AG08395 (cell line): ENCODE results near the gene KLHL42.
"Not testable (repeated sequence)": the region's sequence is repeated elsewhere in the genome, so short reads cannot be mapped to it uniquely, and the experiment has no call there.

Experiments
- DNase-seq: peaks from one replicate; pipeline ENCODE4 v3.0.0; 2012; ENCODE audit warnings: mixed read lengths, low spot score

KLHL42 gene

GRCh38 chr12:27817766-27818165 is 37.7 kb downstream of the KLHL42 start:
- no peak for DNase-seq

- no peak for DNase-seq
Observed at GRCh38 chr12:27818401-27818918, 38.4 kb downstream of the KLHL42 start.

- DNase-seq: no peak
Observed at GRCh38 chr12:27820564-27820963, 40.5 kb downstream of the KLHL42 start.

GRCh38 chr12:27821259-27821973 is 41.4 kb downstream of the KLHL42 start:
- peak; percentile 72 for DNase-seq

- DNase-seq: peak; percentile 69
Observed at GRCh38 chr12:27822076-27822712, 42.2 kb downstream of the KLHL42 start.

GRCh38 chr12:27823038-27823437 is 43.0 kb downstream of the KLHL42 start:
- DNase-seq: no peak

GRCh38 chr12:27824126-27824842 is 44.3 kb downstream of the KLHL42 start:
- DNase-seq: no peak

GRCh38 chr12:27826076-27826475 is 46.0 kb downstream of the KLHL42 start:
- DNase-seq: no peak

GRCh38 chr12:27828196-27828595 is 48.2 kb downstream of the KLHL42 start:
- peak; percentile 22 for DNase-seq

GRCh38 chr12:27838543-27839185 is 58.6 kb downstream of the KLHL42 start:
- DNase-seq: no peak

GRCh38 chr12:27840229-27840999 is 60.4 kb downstream of the KLHL42 start:
- DNase-seq: no peak

- DNase-seq: no peak
Observed at GRCh38 chr12:27841392-27841882, 61.4 kb downstream of the KLHL42 start.

GRCh38 chr12:27843714-27844245 is 63.7 kb downstream of the KLHL42 start:
- DNase-seq: no peak

- no peak for DNase-seq
Observed at GRCh38 chr12:27844366-27845090, 64.5 kb downstream of the KLHL42 start.

- no peak for DNase-seq
Observed at GRCh38 chr12:27845187-27845586, 65.2 kb downstream of the KLHL42 start.

GRCh38 chr12:27845706-27846105 is 65.7 kb downstream of the KLHL42 start:
- DNase-seq: not testable (repeated sequence)

- not testable (repeated sequence) for DNase-seq
Observed at GRCh38 chr12:27847293-27847692, 67.3 kb downstream of the KLHL42 start.

- DNase-seq: no peak
Observed at GRCh38 chr12:27851311-27851710, 71.3 kb downstream of the KLHL42 start.

GRCh38 chr12:27852117-27852516 is 72.1 kb downstream of the KLHL42 start:
- no peak for DNase-seq
